GM23338 (cell line): ENCODE measurements around the gene CDC14A. TPM values are rescaled to one million over a fixed set of nuclear protein-coding genes. Genes with fewer than 3 reads are reported as not detected.

Source experiments
- ATAC-seq: fragments of 200-7000 bp; cut with Tn5 transposase; 3 replicates; pipeline ENCODE4 v1.9.1; 2020
- DNase-seq: peaks from one replicate; pipeline ENCODE4 v3.0.0-alpha.2; 2015; ENCODE audit warnings: low spot score
- H2AFZ ChIP-seq: fragments of 200-600 bp; sonication (generic); 2 replicates; pipeline ENCODE4 v1.8.0; 2016; ENCODE audit warnings: antibody characterized with exemption, mild to moderate bottlenecking, moderate library complexity
- H3F3A ChIP-seq: fragments of 200-600 bp; sonication (generic); replicated peaks from 2 replicates; pipeline ENCODE4 v1.8.0; 2017; ENCODE audit warnings: antibody characterized with exemption, mixed run types, low read depth
- H3K27ac ChIP-seq: fragments of 200-600 bp; sonication (generic); 2 replicates; pipeline ENCODE4 v1.6.1; 2016; ENCODE audit warnings: low read depth
- H3K27me3 ChIP-seq: fragments of 200-600 bp; sonication (generic); 2 replicates; pipeline ENCODE4 v1.8.0; 2016; ENCODE audit warnings: mild to moderate bottlenecking, mixed run types, moderate library complexity; ENCODE audit not compliant: insufficient read depth
- H3K36me3 ChIP-seq: fragments of 200-600 bp; sonication (generic); 2 replicates; pipeline ENCODE4 v1.8.0; 2016; ENCODE audit warnings: mild to moderate bottlenecking; ENCODE audit not compliant: insufficient read depth
- H3K4me1 ChIP-seq: fragments of 200-600 bp; sonication (generic); 2 replicates; pipeline ENCODE4 v1.8.0; 2016; ENCODE audit warnings: mild to moderate bottlenecking, moderate library complexity; ENCODE audit not compliant: insufficient read depth
- H3K4me2 ChIP-seq: fragments of 200-600 bp; sonication (generic); 2 replicates; pipeline ENCODE4 v1.7.1; 2017; ENCODE audit warnings: mixed run types
- H3K4me3 ChIP-seq: fragments of 200-600 bp; sonication (generic); 2 replicates; pipeline ENCODE4 v1.6.1; 2016; ENCODE audit warnings: mixed run types
- H3K79me2 ChIP-seq: fragments of 200-600 bp; sonication (generic); replicated peaks from 2 replicates; pipeline ENCODE4 v1.8.0; 2017; ENCODE audit warnings: mild to moderate bottlenecking; ENCODE audit not compliant: insufficient read depth
- H3K9me2 ChIP-seq: fragments of 200-600 bp; sonication (generic); 2 replicates; pipeline ENCODE4 v1.8.0; 2017; ENCODE audit not compliant: insufficient read depth
- H4K20me1 ChIP-seq: fragments of 200-600 bp; sonication (generic); replicated peaks from 2 replicates; pipeline ENCODE4 v1.8.0; 2017; ENCODE audit warnings: mild to moderate bottlenecking; ENCODE audit not compliant: insufficient read depth
- H3K27ac Mint-ChIP-seq: 2 replicates; pipeline ENCODE4 v1.8.0; 2020; ENCODE audit warnings: inconsistent platforms, mild to moderate bottlenecking, moderate library complexity, mixed read lengths
- H3K27me3 Mint-ChIP-seq: 3 replicates; pipeline ENCODE4 v1.8.0; 2022; ENCODE audit warnings: low read depth, mild to moderate bottlenecking, moderate library complexity, mixed read lengths, inconsistent platforms; ENCODE audit not compliant: insufficient read depth, poor library complexity
- H3K36me3 Mint-ChIP-seq: 3 replicates; pipeline ENCODE4 v1.8.0; 2021; ENCODE audit warnings: low read depth, mild to moderate bottlenecking, inconsistent platforms, moderate library complexity, mixed read lengths
- H3K4me1 Mint-ChIP-seq: 3 replicates; pipeline ENCODE4 v1.8.0; 2020; ENCODE audit warnings: mild to moderate bottlenecking, inconsistent platforms, mixed read lengths
- H3K4me3 Mint-ChIP-seq: 3 replicates; pipeline ENCODE4 v1.8.0; 2021; ENCODE audit warnings: moderate library complexity, mild to moderate bottlenecking, inconsistent platforms, mixed read lengths
- H3K9me3 Mint-ChIP-seq: 3 replicates; pipeline ENCODE4 v1.8.0; 2020; ENCODE audit warnings: moderate library complexity, mild to moderate bottlenecking, inconsistent platforms, mixed read lengths
- CREB1 ChIP-seq: fragments of 250-450 bp; sonication (Bioruptor Pico); IDR thresholded peaks from 2 replicates; pipeline ENCODE4 v1.5.0; 2020; ENCODE audit warnings: low read depth, mild to moderate bottlenecking, moderate library complexity
- EZH2 ChIP-seq: fragments of 200-600 bp; sonication (generic); IDR thresholded peaks from one replicate; pipeline ENCODE4 v1.8.0; 2017; ENCODE audit warnings: antibody characterized with exemption, mild to moderate bottlenecking, low read depth; ENCODE audit not compliant: unreplicated experiment
- JUNB ChIP-seq: IDR thresholded peaks from one replicate; pipeline ENCODE4 v1.6.1; 2016; ENCODE audit warnings: antibody characterized with exemption; ENCODE audit not compliant: unreplicated experiment
- NANOG ChIP-seq: IDR thresholded peaks from 2 replicates; pipeline ENCODE4 v1.6.1; 2016; ENCODE audit warnings: antibody characterized with exemption, borderline replicate concordance
- POLR2AphosphoS5 ChIP-seq: IDR thresholded peaks from 2 replicates; pipeline ENCODE4 v1.6.1; 2016; ENCODE audit warnings: antibody characterized with exemption, low read depth
- ZNF114 ChIP-seq: fragments of 250-450 bp; sonication (Bioruptor Pico); IDR thresholded peaks from 2 replicates; pipeline ENCODE4 v1.5.0; 2020; ENCODE audit warnings: mild to moderate bottlenecking, moderate library complexity
- ZNF331 ChIP-seq: fragments of 250-450 bp; sonication (Bioruptor Pico); IDR thresholded peaks from 2 replicates; pipeline ENCODE4 v1.5.0; 2020; ENCODE audit warnings: low read depth, mild to moderate bottlenecking, moderate library complexity
- polyA plus RNA-seq: library from polyadenylated mRNA; unstranded; fragments of >200 nt; fragmentation: Nextera tagmentation; extraction: Ambion mirVana; gene quantifications from 2 replicates; pipeline ENCODE4 v1.2.1, GENCODE V29; 2016
- total RNA-seq: library from RNA; depleted of rRNA; stranded (reverse); fragments of >200 nt; shearing (Covaris generic); gene quantifications from 2 replicates; pipeline ENCODE4 v1.2.3, GENCODE V29; 2014
- TF ChIP-seq, protein P1 (sequence below): IDR thresholded peaks from 2 replicates; pipeline ENCODE4 v1.6.1; 2016; ENCODE audit warnings: antibody characterized with exemption

The CDC14A gene
- total and polyA plus RNA-seq, 2 experiments from 2014 or later = 11.1 to 20.8 TPM

DNA sequence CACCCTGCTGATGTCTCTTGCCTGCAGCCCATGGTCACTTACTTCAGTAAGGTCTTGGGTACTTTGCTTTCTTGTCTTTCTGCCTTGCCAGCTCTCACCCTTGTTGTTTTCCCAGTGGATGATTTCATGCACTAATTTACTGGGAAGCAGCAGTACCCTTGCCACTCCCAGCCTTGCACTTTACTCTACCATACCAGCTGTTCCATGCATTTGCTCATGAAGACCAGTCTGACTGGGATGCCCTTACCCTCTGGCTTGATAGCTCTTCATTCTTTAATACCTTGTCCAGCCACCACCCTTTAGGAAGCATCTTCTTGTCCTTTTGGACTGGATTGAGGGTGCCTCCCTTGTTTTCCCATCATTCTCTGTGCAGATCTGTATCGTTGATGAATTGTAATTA lies 28.3 kb downstream of the CDC14A start (continued):
- TF ChIP-seq, protein P1, sequence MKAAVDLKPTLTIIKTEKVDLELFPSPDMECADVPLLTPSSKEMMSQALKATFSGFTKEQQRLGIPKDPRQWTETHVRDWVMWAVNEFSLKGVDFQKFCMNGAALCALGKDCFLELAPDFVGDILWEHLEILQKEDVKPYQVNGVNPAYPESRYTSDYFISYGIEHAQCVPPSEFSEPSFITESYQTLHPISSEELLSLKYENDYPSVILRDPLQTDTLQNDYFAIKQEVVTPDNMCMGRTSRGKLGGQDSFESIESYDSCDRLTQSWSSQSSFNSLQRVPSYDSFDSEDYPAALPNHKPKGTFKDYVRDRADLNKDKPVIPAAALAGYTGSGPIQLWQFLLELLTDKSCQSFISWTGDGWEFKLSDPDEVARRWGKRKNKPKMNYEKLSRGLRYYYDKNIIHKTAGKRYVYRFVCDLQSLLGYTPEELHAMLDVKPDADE = no peak
- TF ChIP-seq CREB1 (CRISPR knock-in tag) = no peak
- TF ChIP-seq JUNB = no peak

GRCh38 chr1:100382657-100383056 lies 30.4 kb downstream of the CDC14A start:
- DNase-seq (no peak), ATAC-seq (no peak)
- Mint-ChIP-seq H3K4me3 (no peak overlapping the region), H3K9me3 (no peaks in the 10 kb centered on the region), H3K27ac (no peak overlapping the region), H3K27me3 (no peaks in the 10 kb centered on the region), H3K36me3 (no peaks in the 10 kb centered on the region), H3K4me1 (peaks cover 31% of the 10 kb centered on the region)
- no peaks in the 10 kb centered on the region for H3K9me2 ChIP-seq
- no peak overlapping the region for H2AFZ ChIP-seq
- no peak overlapping the region for H3K4me3 ChIP-seq
- no peaks in the 10 kb centered on the region; the same call in 1 of the 2 replicates for H3K79me2 ChIP-seq
- H3K27me3 ChIP-seq = no peaks in the 10 kb centered on the region
- TF ChIP-seq ZNF114 (CRISPR knock-in tag) (no peak), NANOG (no peak), ZNF331 (CRISPR knock-in tag) (no peak)
- H3F3A ChIP-seq = no peaks in the 10 kb centered on the region
- no peaks in the 10 kb centered on the region for H3K36me3 ChIP-seq
- H3K4me1 ChIP-seq = peaks cover 13% of the 10 kb centered on the region
- no peak overlapping the region for H3K27ac ChIP-seq
- H3K4me2 ChIP-seq = no peak overlapping the region
- peaks cover 4% of the 10 kb centered on the region; the same call in 1 of the 2 replicates for H4K20me1 ChIP-seq

DNA sequence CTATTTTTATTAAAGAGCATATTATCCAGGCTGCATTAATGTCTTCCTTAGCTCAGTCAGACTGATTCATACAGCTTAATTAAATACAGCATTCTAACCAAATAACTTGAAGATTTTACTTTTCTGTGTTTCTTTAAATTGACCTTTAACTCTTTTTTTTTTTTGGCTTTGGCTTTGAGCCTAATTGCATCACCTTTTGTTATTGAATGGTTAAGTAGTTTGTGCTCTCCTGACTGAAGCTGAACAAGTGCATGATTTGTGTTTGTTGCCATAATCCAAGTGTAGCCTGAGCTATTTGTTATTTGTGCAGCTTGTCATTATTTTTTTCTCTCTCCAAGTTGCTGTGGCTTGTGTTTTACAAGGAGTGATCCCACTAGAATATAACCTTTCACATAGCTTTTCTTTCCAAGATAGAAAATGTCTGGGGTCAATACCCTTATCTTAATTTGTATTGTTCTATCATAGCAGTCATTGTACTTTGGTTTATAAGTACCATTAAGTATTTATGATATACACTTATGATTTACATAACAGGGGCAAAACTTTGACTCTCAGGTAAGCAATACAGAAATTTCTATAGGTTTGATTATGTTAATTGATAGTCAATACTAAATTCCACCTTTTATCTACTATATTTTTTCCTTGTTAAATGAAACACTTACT lies 31.6 kb downstream of the CDC14A start:
- Histone ChIP-seq H3K4me2 (no peak overlapping the region), H3K4me1 (peaks cover 17% of the 10 kb centered on the region), H3K36me3 (no peaks in the 10 kb centered on the region), H3F3A (no peaks in the 10 kb centered on the region), H3K9me2 (no peaks in the 10 kb centered on the region), H3K27me3 (no peaks in the 10 kb centered on the region), H3K27ac (no peak overlapping the region), H3K79me2 (no peaks in the 10 kb centered on the region; the same call in 1 of the 2 replicates), H4K20me1 (no peaks in the 10 kb centered on the region; the same call in 1 of the 2 replicates), H3K4me3 (no peak overlapping the region), H2AFZ (no peak overlapping the region)
- Mint-ChIP-seq H3K9me3 (no peaks in the 10 kb centered on the region), H3K36me3 (no peaks in the 10 kb centered on the region), H3K27ac (no peak overlapping the region), H3K4me1 (peaks cover 36% of the 10 kb centered on the region), H3K4me3 (no peak overlapping the region), H3K27me3 (no peaks in the 10 kb centered on the region)
- DNase-seq (no peak), ATAC-seq (no peak)
- TF ChIP-seq ZNF331 (CRISPR knock-in tag) (no peak), EZH2 (no peak), POLR2AphosphoS5 (no peak)
- TF ChIP-seq, protein P1 = no peak
